ENCODE measurements around the gene TSC22D3.
"Not testable (repeated sequence)": the region's sequence is repeated elsewhere in the genome, so short reads cannot be mapped to it uniquely, and the experiment has no call there.

Gene TSC22D3

DNA sequence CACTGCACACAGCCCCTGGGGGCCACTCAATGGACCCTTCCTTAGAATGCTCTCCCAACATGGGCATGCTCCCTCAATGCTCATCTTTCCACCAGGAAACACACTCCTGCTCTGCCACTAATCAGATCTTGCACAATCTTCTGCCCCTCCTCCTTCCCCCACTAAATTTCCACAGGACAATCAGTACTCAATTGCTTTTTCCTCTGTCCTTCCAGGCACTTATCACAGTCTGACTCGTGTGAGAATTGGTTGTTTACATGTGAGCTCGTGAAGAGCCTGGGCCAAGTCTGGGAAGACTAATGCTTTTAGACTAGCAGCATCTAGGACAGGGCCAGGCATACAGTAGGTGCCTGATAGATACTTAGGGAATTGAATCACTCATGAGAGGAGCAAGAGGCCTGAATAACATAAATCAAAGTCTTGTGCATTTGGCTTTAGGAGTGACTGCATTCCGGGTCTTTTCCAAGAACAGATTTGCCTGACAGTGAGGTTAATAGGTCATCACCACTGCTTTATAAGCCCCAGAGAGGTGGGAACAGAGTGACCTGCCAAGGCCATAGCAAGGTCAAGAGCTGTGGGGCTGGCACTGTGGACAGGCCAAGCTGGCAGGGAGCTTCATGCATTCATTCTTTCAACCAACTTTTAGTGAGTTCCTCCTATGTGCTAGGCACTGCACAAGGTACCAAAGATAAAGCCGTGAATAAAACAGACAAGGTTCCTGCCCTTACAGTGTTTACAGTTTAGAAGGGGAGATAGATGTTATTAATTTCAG lies 92.3 kb downstream of the TSC22D3 start:
- no peak for DNase-seq (ENCODE audit: low read depth in 2 of 2, low spot score in 1 of 2)

DNA sequence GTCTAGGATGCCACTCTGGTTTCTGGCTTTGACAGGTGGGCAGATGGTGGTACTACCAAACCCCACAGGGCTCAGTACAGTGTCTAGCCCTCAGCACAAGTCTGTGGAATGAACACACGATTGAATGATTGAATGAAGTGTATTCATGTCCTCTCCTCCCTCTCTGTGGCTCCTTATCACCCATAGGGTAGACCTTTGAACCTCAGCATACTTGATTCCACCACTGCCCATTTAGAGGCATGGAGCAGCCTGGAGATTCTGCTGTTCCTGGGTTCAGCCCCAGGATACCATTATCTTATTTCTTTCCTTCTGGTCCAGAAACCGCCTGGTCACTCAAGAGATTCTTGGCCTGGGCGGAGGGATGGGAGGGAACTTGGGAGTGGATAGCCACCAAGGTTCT lies 93.3 kb downstream of the TSC22D3 start:
- DNase-seq (ENCODE audit: low read depth in 2 of 2, low spot score in 1 of 2): no peak

DNA sequence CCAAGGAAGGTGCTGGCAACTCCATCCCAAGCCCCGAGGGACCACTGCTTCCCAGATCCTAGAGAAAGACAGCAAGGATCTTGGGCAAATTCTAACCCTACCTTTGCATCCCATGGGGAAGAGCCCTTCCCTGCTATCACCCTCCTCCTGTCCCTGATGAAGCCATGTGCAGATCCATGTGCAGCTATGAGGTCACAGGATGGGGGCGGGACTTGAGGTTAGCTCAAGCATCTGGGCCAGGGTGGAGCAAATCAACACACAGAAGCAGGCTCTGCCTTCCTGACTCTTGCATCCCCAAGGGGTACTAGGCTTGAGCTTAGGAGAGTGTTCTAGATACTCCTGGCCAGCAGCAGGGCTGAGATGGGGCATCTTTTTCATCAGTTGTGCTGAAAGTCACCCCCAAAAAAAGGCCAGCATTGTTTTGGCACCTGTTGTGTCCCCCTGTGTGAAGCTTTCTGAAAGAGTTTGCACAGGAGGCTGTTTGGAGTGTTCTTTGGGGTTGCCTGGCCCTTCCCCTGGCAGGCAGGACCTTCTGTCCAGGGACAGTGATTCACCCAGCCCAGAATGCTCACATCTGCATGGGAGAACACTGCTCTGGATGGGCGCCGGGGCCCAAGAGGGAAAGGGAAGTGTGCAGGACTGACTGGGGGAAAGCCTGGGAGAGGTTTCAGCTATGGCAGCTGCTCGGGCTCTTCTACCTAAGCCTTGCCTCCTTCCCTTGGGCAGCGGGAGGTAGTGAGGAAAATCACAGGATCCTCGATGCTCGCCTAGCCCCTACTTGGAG lies 96.4 kb downstream of the TSC22D3 start:
- no peak for DNase-seq (ENCODE audit: low read depth in 2 of 2, low spot score in 1 of 2)

GRCh38 chrX:107677909-107678308 lies 97.7 kb downstream of the TSC22D3 start:
- DNase-seq (ENCODE audit: low read depth in 2 of 2, low spot score in 1 of 2): no peak

DNA sequence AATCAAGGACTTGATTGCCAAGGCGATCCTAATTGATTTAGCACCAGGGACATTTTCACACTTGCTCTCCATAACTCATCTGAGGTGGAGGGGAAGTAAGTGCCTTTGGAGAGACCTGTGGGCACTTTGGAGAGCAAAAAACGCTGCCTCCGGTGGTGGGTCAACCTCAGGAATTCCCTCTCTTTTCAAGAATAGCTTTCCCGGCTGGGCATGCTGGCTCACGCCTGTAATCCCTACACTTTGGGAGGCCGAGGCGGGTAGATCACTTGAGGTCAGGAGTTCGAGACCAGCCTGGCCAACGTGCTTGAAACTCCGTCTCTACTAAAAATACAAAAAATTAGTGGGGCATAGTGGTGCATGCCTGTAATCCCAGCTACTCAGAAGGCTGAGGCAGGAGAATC lies 98.1 kb downstream of the TSC22D3 start:
- no peak for DNase-seq (ENCODE audit: low read depth in 2 of 2, low spot score in 1 of 2)

DNA sequence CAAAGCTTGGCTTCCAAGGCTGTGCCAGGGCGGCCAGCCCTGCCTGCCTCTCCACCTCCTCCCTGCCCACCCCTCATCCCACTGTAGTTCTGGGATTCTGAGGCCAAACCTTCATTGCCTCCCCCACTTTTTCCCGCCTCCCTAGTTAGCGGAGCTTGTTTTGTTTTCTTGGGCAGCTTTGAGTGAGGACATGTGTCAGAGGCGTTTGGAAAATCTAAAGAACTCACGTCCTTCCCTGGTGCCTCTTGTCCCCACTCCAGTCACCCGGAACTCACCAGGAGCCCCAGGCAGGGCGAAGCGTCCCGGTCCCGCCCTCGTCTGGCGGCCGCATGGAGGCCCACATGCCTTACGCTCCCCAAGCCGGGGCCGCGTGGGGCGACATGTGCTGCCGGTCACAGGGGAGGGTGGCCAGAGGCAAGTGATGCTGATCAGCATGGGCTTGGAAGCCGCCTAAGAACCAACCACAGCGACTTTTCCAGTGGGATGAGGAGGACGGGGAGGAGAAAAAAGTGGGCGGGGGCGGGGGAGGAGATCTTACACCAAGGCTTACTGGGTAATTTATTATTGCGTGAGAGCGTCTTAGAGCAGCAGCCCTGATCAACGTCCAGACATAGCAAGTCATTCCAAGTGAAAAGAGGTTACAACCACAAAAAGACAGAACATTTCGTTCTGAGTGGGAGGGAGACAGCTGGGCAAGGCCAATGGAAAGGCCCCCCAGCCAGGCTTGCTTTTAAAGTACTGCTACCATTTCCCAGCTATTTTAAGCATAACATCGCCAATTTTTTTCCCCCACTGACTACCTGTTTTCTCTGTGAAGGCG lies 98.8 kb downstream of the TSC22D3 start:
- no peak for DNase-seq (ENCODE audit: low read depth in 2 of 2, low spot score in 1 of 2)

DNA sequence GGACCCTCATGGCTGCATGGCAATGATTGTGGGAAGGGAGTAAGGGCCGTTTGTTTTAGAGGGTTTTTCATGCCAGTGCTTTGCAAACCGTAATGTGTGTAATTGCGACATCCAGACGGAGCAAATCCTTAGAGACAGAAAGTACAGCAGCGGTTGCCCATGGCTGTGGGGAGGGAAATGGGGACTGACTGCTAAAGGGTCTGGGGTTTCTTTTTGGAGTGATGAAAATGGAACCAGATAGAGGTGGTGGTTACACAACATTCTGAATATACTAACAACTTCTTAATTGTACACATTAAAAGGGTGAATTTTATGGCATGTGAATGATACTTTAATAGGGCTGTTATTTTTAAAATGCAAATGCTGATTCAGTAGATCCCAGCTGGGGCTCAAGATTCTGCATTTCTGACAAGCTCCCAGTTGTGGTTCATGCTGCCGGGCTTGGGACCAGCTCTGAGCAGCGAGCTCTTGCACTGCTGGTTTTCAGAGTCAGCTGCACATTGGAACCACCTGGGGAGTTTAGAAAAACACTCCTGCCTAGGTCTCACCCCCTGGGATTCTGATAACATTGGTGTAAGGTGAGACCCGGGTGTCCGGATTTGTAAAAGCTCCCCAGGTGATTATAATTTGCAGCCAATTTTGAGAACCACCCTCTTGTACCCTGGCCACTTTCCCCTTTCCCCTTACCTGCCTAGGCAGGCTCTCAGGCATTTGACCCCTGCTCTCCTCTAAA lies 99.6 kb downstream of the TSC22D3 start:
- DNase-seq (ENCODE audit: low read depth in 2 of 2, low spot score in 1 of 2): no peak

DNA sequence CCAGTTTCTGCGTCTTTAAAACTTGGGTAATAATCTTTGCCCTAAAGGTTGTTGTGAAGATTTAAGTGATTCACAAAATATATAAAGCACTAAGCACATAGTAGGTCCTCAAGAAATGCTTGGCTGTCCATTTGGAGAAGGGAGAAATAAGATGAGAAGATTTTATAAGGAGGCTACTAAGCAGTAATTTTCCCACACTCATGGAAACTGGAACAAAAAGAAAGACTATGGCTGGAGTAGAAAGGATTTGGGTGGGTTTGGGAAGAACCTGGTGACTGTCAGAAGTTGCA lies 100.3 kb downstream of the TSC22D3 start:
- no peak for DNase-seq (ENCODE audit: low read depth in 2 of 2, low spot score in 1 of 2)

- no peak for DNase-seq (ENCODE audit: low read depth in 2 of 2, low spot score in 1 of 2)
Observed at GRCh38 chrX:107674480-107675364, 100.9 kb downstream of the TSC22D3 start.

DNA sequence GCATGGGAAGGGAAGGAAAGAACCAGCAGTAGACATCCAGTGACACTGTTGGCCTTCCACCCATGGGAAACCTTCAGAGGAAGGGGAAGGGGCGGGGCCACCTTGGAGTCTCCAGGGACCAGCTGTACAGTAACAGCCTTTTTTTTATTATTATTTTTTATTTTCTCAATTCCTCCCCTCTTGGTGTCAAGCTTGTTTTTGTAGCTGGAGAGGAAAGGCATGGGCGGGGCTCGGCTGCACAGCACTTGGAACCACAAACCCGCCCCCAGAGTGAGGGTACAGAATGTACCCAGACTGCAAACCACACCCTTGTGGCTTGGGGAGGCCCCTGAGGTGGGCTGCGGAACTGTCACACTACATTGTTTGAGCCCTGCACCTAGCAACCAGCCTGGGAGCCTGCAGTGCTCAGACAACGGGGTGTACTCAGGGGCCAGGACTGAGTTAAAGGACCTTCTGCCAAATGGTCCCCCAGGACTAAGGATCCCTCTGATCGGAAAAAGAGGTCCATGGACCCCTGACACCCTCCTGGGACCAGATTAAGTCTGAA lies 101.6 kb downstream of the TSC22D3 start:
- peak; percentile 58 to 88 for DNase-seq (ENCODE audit: low read depth in 2 of 2, low spot score in 1 of 2)

DNA sequence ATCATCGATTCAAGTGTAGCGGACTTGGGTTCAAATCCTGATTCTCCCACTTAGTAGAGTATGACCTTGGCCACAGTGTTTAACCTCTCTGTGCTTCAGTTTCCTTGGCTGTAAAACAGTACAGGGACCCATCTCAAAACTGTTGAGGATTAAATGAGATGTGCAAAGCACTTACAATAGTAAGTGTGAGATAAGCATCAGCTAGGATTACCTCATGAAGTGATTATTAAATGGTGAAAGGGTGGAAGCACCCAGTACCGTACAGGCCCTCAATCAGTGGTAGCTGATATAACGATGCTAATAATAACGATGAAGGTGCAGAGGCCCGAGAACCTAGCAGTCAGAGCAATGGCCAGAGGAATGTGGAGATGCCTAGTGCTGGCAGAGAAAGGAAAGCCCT lies 102.2 kb downstream of the TSC22D3 start:
- no peak for DNase-seq (ENCODE audit: low read depth in 2 of 2, low spot score in 1 of 2)

- DNase-seq (ENCODE audit: low read depth in 2 of 2, low spot score in 1 of 2): peak in 1 of 2 donors; percentile 62
Observed at GRCh38 chrX:107672955-107673378, 102.6 kb downstream of the TSC22D3 start.

- not testable (repeated sequence) for DNase-seq (ENCODE audit: low read depth in 2 of 2, low spot score in 1 of 2)
Observed at GRCh38 chrX:107671256-107671655, 104.3 kb downstream of the TSC22D3 start.

- DNase-seq (ENCODE audit: low read depth in 2 of 2, low spot score in 1 of 2): no peak
Observed at GRCh38 chrX:107669885-107670628, 105.5 kb downstream of the TSC22D3 start.

- DNase-seq (ENCODE audit: low read depth in 2 of 2, low spot score in 1 of 2): no peak
Observed at GRCh38 chrX:107669261-107669660, 106.3 kb downstream of the TSC22D3 start.

GRCh38 chrX:107668710-107669109 lies 106.9 kb downstream of the TSC22D3 start:
- not testable (repeated sequence) for DNase-seq (ENCODE audit: low read depth in 2 of 2, low spot score in 1 of 2)

DNA sequence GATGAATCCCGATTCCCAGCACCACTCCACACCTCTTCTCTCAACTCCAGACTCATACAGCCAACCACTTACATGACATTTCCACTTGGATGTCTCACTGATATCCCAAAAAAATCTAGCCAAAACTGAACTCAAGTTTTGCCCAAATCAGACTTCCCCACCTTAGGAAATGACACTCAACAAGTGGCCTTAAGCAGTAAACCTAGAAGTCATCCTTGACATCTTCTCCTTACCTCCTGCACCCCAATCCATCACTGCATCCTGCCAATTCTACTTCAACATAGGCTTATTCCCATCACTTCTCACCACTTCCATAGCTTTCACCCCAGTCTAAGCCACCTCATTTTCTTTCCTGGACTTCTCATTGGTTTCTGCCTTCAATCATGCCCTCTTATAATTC lies 108.2 kb downstream of the TSC22D3 start:
- DNase-seq (ENCODE audit: low read depth in 2 of 2, low spot score in 1 of 2): no peak

- no peak for DNase-seq (ENCODE audit: low read depth in 2 of 2, low spot score in 1 of 2)
Observed at GRCh38 chrX:107666931-107667330, 108.7 kb downstream of the TSC22D3 start.
